Activated CD8-positive, alpha-beta memory T cell treated with anti-CD3 and anti-CD28 coated beads for 1 hour (primary cell): ENCODE measurements around the gene NEK4.
"Not testable (repeated sequence)": the region's sequence is repeated elsewhere in the genome, so short reads cannot be mapped to it uniquely, and the experiment has no call there.

Source experiments
- DNase-seq, 2 donors: peaks; one replicate each; pipeline ENCODE4 v3.0.0-alpha.2; 2020; ENCODE audit warnings: low read depth in 1 of 2; ENCODE audit errors: extremely low read depth in 1 of 2

NEK4 gene

GRCh38 chr3:52779837-52780585 is 9.3 kb upstream of the NEK4 start:
- no peak for DNase-seq

- no peak for DNase-seq
Observed at GRCh38 chr3:52779011-52779836, 8.5 kb upstream of the NEK4 start.

- no peak for DNase-seq
Observed at GRCh38 chr3:52777959-52778805, 7.4 kb upstream of the NEK4 start.

DNA sequence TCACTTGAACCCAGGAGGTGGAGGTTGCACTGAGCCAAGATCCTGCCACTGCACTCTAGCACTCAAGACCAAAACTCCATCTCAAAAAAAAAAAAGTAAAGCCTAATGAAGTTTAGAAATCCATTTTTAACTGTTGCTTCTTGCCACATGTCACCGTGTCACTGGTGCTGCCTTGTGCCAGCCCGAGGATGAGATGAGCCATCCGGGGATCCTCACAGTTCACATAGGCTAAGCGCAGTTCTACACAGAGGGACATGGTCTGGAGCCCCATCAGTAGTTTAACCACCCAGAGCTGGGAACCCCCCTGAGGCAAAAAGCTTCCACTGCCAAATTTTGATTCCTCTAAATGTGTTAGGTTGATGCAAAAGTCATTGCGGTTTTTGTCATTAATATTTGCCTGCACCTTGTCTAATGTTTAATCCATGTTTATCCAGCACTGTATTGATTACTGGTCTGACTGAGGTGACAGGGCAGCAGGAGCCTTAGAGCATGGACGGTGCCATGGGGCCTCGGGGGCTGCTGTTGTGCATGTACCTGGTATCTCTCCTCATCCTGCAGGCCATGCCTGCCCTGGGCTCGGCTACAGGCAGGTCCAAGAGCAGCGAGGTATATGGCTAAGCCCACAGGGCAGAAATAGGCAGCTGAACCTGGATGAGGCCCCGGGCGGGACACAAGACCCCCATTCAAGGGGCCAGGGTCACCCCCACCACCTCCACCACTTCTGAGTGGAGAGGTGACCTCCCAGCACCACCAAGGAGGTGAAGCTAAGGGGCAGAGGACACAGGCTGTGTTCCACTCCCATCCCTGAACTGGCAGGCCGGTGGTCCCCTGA is 6.6 kb upstream of the NEK4 start, which contains the start of gene ITIH1:
Gene ITIH1, plus strand, starts transcription at position 473 of the 832 bp plus-strand sequence. Its CDS starts 17 bp downstream, at position 490.
- no peak for DNase-seq

- DNase-seq = not testable (repeated sequence)
Observed at GRCh38 chr3:52776486-52776885, 5.7 kb upstream of the NEK4 start.

DNA sequence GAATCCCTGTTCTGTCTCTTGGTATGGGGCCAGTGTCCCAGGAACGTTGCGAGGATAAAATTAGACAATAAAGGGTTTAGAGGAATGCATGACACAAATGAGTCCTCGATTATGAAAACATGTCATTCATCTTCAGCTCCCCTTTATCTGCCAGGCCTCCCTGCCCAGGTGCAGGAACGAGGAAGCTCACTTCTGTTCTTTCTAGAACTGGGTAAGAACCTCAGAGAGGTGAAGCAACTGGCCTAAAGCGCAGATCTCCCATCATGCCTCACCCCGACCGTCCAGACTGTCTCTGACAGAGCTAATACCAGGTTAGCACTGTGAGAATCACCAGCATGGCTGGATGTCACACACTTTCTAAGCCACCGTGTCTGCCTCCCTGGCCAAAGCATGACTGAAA is 5.1 kb upstream of the NEK4 start:
- DNase-seq = no peak

DNA sequence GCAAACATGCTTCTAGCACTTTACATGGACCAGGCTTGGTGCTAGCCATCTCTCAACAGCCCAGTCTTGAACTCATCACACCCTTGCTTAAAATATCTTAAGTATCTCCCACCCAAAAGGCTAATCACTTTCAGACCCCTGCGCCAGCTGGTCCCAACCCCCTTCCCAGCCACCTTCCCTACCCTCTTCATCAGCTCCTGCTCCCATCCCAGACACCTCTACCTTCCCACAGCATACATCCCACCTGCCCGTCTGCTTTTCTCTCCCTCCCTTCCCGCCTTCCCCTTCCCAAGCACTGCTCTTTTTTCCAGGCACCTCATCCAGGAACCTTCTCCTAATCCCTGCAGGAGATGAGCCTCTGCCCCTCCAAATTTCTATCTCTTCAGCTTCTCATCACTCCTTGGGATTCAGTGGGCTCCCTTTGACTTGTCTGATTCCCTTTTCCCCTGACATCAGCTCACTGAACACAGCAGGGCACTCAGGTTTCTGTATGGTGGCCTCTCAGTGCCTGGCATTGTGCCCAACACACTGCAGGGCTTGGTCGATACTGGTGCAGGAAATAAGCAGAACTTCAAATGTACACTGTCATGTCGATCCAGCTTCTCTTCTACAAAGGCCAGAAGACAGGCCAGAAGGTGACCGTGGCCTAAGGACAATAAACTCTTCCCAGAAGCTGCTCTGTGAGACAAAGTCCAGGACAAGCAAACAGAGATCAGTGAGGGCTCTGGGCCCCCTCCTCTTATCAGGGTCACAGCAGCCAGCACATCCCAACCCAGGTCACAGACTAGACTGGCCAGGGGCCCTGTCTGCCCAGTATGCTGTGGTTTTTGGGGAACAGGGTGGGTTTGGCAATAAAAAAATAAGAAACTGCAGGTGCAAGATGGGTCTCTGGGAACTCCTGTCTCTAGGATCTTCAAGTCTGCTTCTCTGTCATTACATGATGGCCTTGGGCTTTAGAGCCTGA is 4.4 kb upstream of the NEK4 start:
- no peak for DNase-seq

- DNase-seq = no peak
Observed at GRCh38 chr3:52774066-52774713, 3.5 kb upstream of the NEK4 start.

GRCh38 chr3:52773361-52774065 is 2.8 kb upstream of the NEK4 start:
- no peak for DNase-seq

DNA sequence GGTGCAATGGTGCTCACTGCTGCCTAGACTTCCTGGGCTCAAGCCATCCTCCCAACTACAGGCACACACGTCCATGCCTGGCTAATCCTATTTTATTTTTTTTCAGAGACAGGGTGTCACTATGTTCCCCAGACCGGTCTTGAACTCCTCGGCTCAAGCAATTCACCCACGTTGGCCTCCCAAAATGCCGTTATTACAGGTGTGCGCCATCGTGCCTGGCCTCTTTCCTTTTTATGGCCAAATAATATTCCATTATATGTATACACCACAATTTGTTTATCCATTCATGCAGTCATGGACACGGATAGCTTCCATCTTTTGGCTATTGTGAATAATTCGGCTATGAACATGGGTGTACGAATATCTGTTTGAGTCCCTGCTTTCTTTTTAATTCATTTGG is 962 bp upstream of the NEK4 start:
- no peak for DNase-seq

DNA sequence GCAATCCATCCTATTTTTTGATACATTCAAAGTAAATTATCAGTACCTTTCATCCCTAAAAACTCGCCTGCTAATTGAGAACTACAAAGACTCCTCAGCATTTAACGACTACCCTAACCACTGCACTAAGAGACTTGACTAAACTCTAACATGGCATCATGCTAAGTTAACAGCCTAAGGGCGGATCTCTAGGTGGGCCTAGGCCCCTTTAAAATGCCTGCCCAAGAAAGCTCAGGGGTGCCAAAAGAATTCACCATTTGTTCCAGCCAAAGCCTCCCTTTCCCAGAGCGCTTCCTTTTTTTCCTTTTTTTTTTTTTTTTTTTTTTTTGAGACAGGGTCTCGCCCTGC is 568 bp upstream of the NEK4 start:
- no peak for DNase-seq

DNA sequence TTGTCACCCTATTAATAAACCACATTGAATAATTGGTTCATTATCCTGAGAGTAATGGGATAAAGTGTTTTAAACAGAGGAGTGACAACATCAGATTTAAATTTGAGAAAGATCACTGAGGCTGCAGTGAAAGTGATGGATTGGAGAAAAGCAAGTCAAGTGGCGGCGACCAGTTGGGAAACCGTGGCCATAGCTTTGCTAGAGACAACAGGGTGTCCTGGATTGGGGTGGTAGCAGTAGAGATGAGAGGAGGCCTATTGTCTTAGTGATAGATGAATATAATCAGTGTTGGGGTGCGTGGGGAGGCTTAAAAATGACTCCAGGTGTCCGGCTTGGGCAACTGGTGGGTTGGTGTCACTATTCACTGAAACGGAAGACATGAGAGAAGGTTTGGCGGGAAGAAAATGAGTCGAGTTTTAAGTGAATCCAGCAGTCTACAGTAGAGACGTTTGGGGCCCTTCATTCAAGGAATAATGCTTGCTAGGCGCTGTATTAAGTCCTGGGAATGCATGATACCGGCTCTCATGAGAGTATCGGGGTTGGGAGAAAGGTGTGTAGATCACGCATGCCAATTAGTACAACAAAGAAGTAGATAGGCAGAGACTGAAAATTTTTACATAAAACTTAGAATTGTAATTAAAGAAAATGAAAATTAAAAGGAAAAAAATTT is 819 bp downstream of the NEK4 start:
- no peak for DNase-seq

DNA sequence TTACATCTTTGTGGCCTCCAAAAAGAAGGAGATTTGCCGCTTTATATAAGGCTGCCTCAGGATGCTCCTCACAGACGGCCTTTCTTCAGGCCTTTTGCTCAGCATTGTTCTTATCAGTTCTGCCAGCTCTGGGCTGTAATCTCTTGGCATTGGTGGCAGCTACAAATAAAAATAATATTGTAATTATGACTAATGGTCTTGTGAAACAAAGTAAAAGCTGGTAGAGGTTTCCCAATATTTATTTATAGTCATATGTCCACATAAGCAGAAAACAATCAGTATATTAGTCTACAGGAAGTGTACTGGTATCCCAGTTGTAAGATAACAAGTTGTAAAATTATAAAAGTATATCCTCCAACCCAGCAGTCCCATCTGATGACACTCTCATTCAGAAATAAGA is 7.3 kb downstream of the NEK4 start:
- DNase-seq = no peak

DNA sequence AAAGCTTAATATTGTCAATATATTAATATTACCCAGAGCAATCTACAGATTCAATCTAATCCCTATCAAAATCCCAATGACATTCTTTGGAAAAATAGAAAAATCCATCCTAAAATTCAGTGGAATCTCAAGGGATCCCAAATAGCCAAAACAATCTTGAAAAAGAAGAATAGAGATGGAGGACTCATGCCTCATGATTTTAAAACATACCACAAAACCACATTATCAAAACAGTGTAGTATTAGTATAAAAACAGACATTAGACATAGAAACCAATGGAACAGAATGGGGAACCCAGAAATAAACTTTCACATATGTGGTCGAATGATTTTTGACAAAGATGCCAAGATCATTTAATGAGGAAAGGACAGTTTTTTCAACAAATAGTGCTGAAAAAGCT is 14.6 kb downstream of the NEK4 start:
- no peak for DNase-seq

GRCh38 chr3:52754373-52754772 is 16.4 kb downstream of the NEK4 start:
- no peak for DNase-seq

DNA sequence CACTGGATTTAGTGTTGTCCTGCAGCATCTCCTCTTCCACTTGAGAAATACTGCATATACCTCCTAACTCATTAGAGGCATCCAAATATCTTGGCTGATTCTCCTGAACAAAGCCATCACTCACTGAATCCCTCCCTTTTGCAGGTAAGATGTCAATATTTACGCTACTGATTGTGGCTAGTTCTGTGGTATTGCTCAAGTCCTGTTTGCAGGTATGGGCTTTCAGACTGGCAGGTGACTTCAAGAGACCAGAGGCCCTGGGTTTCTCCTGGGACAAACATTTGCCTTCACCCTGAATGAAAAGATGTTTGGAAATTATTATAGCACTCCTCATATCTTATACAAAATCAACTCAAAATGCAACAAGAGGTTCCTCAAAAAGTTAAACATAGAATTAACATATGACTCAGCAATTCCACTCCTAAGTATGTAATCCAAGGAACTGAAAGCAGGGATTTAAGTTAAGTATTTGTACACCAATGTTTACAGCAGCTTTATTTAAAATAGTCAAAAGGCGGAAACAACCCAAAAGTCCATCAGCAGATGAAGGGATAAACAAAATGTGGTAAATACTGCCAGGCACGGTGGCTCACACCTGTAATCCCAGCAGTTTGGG is 18.6 kb downstream of the NEK4 start:
- no peak for DNase-seq

GRCh38 chr3:52743721-52744120 is 27.0 kb downstream of the NEK4 start:
- DNase-seq = no peak
